Activated B cell treated with CpG ODN at 0.5 μM for 24 hours (primary cell): ENCODE results near the gene EFCAB9. TPM values are rescaled to one million over a fixed set of nuclear protein-coding genes. Genes with fewer than 3 reads are reported as not detected.
"Not testable (repeated sequence)": the region's sequence is repeated elsewhere in the genome, so short reads cannot be mapped to it uniquely, and the experiment has no call there.

Source experiments
- ATAC-seq: fragments of 200-7000 bp; cut with Tn5 transposase; one replicate; pipeline ENCODE4 v1.10.0; 2021; ENCODE audit warnings: low read depth, mild to moderate bottlenecking, moderate library complexity
- CTCF ChIA-PET: fragments of 350-600 bp; sonication (Branson Sonifier 250); formaldehyde crosslinking; loops from one replicate; lab custom pipeline; 2021; ENCODE audit warnings: antibody characterized with exemption; lab: Charles Lee
- POLR2A ChIA-PET: fragments of 350-600 bp; sonication (Branson Sonifier 250); formaldehyde crosslinking; loops from one replicate; lab custom pipeline; 2021; ENCODE audit warnings: antibody characterized with exemption; lab: Charles Lee
- DNase-seq: peaks from one replicate; pipeline ENCODE4 v3.0.0; 2022
- H3K27ac Mint-ChIP-seq: one replicate; pipeline ENCODE4 v1.8.0; 2020; ENCODE audit warnings: mixed read lengths
- H3K27me3 Mint-ChIP-seq: one replicate; pipeline ENCODE4 v1.8.0; 2021; ENCODE audit warnings: mixed read lengths
- H3K36me3 Mint-ChIP-seq: one replicate; pipeline ENCODE4 v1.8.0; 2021; ENCODE audit warnings: low read depth, mixed read lengths
- H3K4me1 Mint-ChIP-seq: one replicate; pipeline ENCODE4 v1.8.0; 2021; ENCODE audit warnings: mixed read lengths
- H3K4me3 Mint-ChIP-seq: one replicate; pipeline ENCODE4 v1.8.0; 2020; ENCODE audit warnings: mild to moderate bottlenecking, mixed read lengths
- H3K9me3 Mint-ChIP-seq: one replicate; pipeline ENCODE4 v1.8.0; 2020; ENCODE audit warnings: mixed read lengths
- intact Hi-C: fragments of 100-400 bp; cut with micrococcal nuclease; formaldehyde crosslinking; loops from one replicate; pipeline ENCODE4 v1.15.1; 2024
- total RNA-seq: library from RNA; stranded (reverse); gene quantifications from 2 replicates; pipeline ENCODE4 v1.2.3, GENCODE V29; 2022
- TF ChIP-seq, protein P1 (sequence below): fragments of 200-600 bp; IDR thresholded peaks from one replicate; pipeline ENCODE4 v1.8.0; 2022; ENCODE audit warnings: antibody characterized with exemption, mild to moderate bottlenecking

Gene EFCAB9
- total RNA-seq, 1 donor from 2014 or later = not detected

- ATAC-seq = no peak
- ChIA-PET POLR2A (interaction anchor here (1.1 kb wide), 1 partner anchor 10 kb away, joined by 3 read pairs; no protein-coding TSS in a partner anchor), CTCF (no interaction called here)
- no peaks in the 10 kb centered on the region for H3K27me3 Mint-ChIP-seq
- no peaks in the 10 kb centered on the region for H3K9me3 Mint-ChIP-seq
- intact Hi-C loops = no loop called here
- H3K4me3 Mint-ChIP-seq = no peak overlapping the region
- H3K4me1 Mint-ChIP-seq = peaks cover 71% of the 10 kb centered on the region
- no peak for DNase-seq
- H3K36me3 Mint-ChIP-seq = peaks cover 62% of the 10 kb centered on the region
- TF ChIP-seq, protein P1, sequence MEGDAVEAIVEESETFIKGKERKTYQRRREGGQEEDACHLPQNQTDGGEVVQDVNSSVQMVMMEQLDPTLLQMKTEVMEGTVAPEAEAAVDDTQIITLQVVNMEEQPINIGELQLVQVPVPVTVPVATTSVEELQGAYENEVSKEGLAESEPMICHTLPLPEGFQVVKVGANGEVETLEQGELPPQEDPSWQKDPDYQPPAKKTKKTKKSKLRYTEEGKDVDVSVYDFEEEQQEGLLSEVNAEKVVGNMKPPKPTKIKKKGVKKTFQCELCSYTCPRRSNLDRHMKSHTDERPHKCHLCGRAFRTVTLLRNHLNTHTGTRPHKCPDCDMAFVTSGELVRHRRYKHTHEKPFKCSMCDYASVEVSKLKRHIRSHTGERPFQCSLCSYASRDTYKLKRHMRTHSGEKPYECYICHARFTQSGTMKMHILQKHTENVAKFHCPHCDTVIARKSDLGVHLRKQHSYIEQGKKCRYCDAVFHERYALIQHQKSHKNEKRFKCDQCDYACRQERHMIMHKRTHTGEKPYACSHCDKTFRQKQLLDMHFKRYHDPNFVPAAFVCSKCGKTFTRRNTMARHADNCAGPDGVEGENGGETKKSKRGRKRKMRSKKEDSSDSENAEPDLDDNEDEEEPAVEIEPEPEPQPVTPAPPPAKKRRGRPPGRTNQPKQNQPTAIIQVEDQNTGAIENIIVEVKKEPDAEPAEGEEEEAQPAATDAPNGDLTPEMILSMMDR = no peak
- H3K27ac Mint-ChIP-seq = peak overlapping the region; percentile 41
Measured at GRCh38 chr5:172146748-172147092, 47.3 kb upstream of the EFCAB9 start.

GRCh38 chr5:172147857-172148256 is 46.1 kb upstream of the EFCAB9 start:
- intact Hi-C loops = no loop called here
- H3K4me1 Mint-ChIP-seq = peaks cover 69% of the 10 kb centered on the region
- POLR2A ChIA-PET = interaction anchor here (0.7 kb wide), 1 partner anchor 15 kb away, joined by 4 read pairs; no protein-coding TSS in a partner anchor
- H3K36me3 Mint-ChIP-seq = peaks cover 69% of the 10 kb centered on the region
- H3K9me3 Mint-ChIP-seq = no peaks in the 10 kb centered on the region
- ATAC-seq = no peak
- DNase-seq = no peak
- TF ChIP-seq, protein P1 = no peak
- no peak overlapping the region for H3K4me3 Mint-ChIP-seq
- H3K27ac Mint-ChIP-seq = peak overlapping the region; percentile 30
- CTCF ChIA-PET = no interaction called here
- H3K27me3 Mint-ChIP-seq = no peaks in the 10 kb centered on the region

- H3K9me3 Mint-ChIP-seq = no peaks in the 10 kb centered on the region
- intact Hi-C loops = no loop called here
- H3K4me3 Mint-ChIP-seq = no peak overlapping the region
- POLR2A ChIA-PET = no interaction called here
- peaks cover 73% of the 10 kb centered on the region for H3K36me3 Mint-ChIP-seq
- TF ChIP-seq, protein P1 = no peak
- H3K27me3 Mint-ChIP-seq = no peaks in the 10 kb centered on the region
- peaks cover 69% of the 10 kb centered on the region for H3K4me1 Mint-ChIP-seq
- ATAC-seq = no peak
- no peak for DNase-seq
- H3K27ac Mint-ChIP-seq = no peak overlapping the region
- CTCF ChIA-PET = no interaction called here
Measured at GRCh38 chr5:172148381-172148780, 45.6 kb upstream of the EFCAB9 start.

DNA sequence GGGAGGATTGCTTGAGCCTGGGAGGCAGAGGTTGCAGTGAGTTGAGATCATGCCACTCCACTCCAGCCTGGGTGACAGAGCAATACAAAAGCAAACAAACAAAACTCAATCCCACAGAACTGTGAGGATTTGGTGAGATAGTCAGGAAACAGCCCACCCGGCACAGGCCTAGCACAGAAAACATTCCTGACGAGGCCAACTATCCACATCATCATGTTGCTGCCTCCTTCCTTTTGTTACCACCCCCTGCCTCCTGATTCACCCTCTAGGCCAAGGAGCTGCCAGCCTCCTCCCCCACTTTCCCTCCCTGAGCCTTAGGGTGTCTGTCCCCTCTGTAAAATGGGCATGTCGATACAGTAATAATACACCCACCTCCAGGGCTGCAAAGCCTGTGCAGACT is 44.9 kb upstream of the EFCAB9 start:
- Mint-ChIP-seq H3K4me3 (no peak overlapping the region), H3K27me3 (no peaks in the 10 kb centered on the region), H3K36me3 (peaks cover 76% of the 10 kb centered on the region), H3K9me3 (no peaks in the 10 kb centered on the region), H3K27ac (peak overlapping the region; percentile 4), H3K4me1 (peaks cover 69% of the 10 kb centered on the region)
- ChIA-PET POLR2A (no interaction called here), CTCF (no interaction called here)
- TF ChIP-seq, protein P1 = no peak
- ATAC-seq (no peak), DNase-seq (no peak)
- intact Hi-C loops = no loop called here

DNA sequence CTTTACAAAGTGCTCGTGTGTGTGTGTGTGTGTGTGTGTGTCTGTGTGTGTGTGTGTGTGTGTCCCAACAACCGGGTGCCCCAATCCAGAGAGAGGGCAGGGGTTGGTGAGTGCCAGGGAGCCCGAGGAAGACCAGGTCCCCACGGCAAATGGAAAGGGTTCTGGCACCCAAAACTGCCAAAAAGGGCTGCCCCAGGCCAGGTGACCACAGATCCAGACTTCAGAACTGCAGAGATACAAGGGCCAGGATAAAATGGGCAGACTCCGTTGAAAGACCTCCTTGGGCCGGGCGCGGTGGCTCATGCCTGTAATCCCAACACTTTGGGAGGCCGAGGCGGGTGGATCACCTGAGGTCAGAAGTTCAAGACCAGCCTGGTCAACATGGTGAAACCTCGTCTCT is 44.5 kb upstream of the EFCAB9 start:
- intact Hi-C loops, POLR2A ChIA-PET, H3K27me3 Mint-ChIP-seq, H3K9me3 Mint-ChIP-seq, ATAC-seq, H3K27ac Mint-ChIP-seq, DNase-seq, H3K4me3 Mint-ChIP-seq: not testable (repeated sequence)
- Mint-ChIP-seq H3K4me1 (peaks cover 69% of the 10 kb centered on the region), H3K36me3 (peaks cover 78% of the 10 kb centered on the region)
- CTCF ChIA-PET = interaction anchor here (0.7 kb wide), 1 partner anchor 51 kb away, joined by 4 read pairs; no protein-coding TSS in a partner anchor
